HG03175 (cell line): Measurements from ENCODE around the gene ACOT4.
A peak's percentile ranks its signal among the peaks of the same experiment; 100 is the strongest.
"Not testable (repeated sequence)": the region's sequence is repeated elsewhere in the genome, so short reads cannot be mapped to it uniquely, and the experiment has no call there.

ENCODE experiments used
- ATAC-seq: cut with Tn5 transposase; IDR thresholded peaks from one replicate; pipeline ENCODE4 v1.9.1; 2021; ENCODE audit warnings: mild to moderate bottlenecking, moderate library complexity; ENCODE audit not compliant: unreplicated experiment

The ACOT4 gene

GRCh38 chr14:73576391-73576790, 15.3 kb upstream of the ACOT4 start:
- ATAC-seq, result no peak

- ATAC-seq, result not testable (repeated sequence)
Measured at GRCh38 chr14:73577214-73577613, 14.5 kb upstream of the ACOT4 start.

GRCh38 chr14:73582102-73582979, 9.3 kb upstream of the ACOT4 start:
- ATAC-seq, result not testable (repeated sequence)

GRCh38 chr14:73588695-73589094, 3.0 kb upstream of the ACOT4 start:
- no peak for ATAC-seq

GRCh38 chr14:73589116-73589515, 2.6 kb upstream of the ACOT4 start:
- ATAC-seq, result no peak

- not testable (repeated sequence) for ATAC-seq
Measured at GRCh38 chr14:73590673-73591004, 1.0 kb upstream of the ACOT4 start.

- no peak for ATAC-seq
Measured at GRCh38 chr14:73594491-73594890, 2.8 kb downstream of the ACOT4 start.

- ATAC-seq, result no peak
Measured at GRCh38 chr14:73599499-73599898, 7.8 kb downstream of the ACOT4 start.

GRCh38 chr14:73602994-73603393, 11.3 kb downstream of the ACOT4 start:
- no peak for ATAC-seq

- ATAC-seq, result no peak
Measured at GRCh38 chr14:73606271-73606670, 14.6 kb downstream of the ACOT4 start.

GRCh38 chr14:73607241-73607640, 15.6 kb downstream of the ACOT4 start:
- ATAC-seq, result no peak

GRCh38 chr14:73610687-73611086, 19.0 kb downstream of the ACOT4 start:
- no peak for ATAC-seq

- peak; percentile 83 for ATAC-seq
Measured at GRCh38 chr14:73612339-73613045, 20.8 kb downstream of the ACOT4 start, which contains the start of gene ACOT6. Gene ACOT6, plus strand, starts transcription at chr14:73612517. Its CDS starts 55 bp downstream, at chr14:73612572.

- no peak for ATAC-seq
Measured at GRCh38 chr14:73613046-73613383, 21.3 kb downstream of the ACOT4 start.

GRCh38 chr14:73613419-73613963, 21.8 kb downstream of the ACOT4 start:
- no peak for ATAC-seq

- no peak for ATAC-seq
Measured at GRCh38 chr14:73616831-73617230, 25.2 kb downstream of the ACOT4 start.

GRCh38 chr14:73619524-73619923, 27.9 kb downstream of the ACOT4 start:
- no peak for ATAC-seq

GRCh38 chr14:73620268-73620667, 28.6 kb downstream of the ACOT4 start:
- no peak for ATAC-seq

- ATAC-seq, result no peak
Measured at GRCh38 chr14:73623504-73624054, 31.9 kb downstream of the ACOT4 start.

- ATAC-seq, result no peak
Measured at GRCh38 chr14:73625706-73626105, 34.0 kb downstream of the ACOT4 start.

- ATAC-seq, result no peak
Measured at GRCh38 chr14:73627151-73627558, 35.5 kb downstream of the ACOT4 start.
